H1 (cell line): Measurements from ENCODE around the gene NARS2. TPM values are rescaled to one million over a fixed set of nuclear protein-coding genes. Genes with fewer than 3 reads are reported as not detected.

ENCODE experiments used
- CTCF ChIA-PET: fragments of 300-600 bp; sonication (Branson Sonifier 250); formaldehyde crosslinking; loops from one replicate; lab custom pipeline; 2021; ENCODE audit not compliant: partially characterized antibody; lab: Charles Lee
- POLR2A ChIA-PET: fragments of 300-600 bp; sonication (Branson Sonifier 250); formaldehyde crosslinking; loops from one replicate; lab custom pipeline; 2021; ENCODE audit warnings: inconsistent platforms; ENCODE audit not compliant: partially characterized antibody; lab: Charles Lee
- DNase-seq, 2 experiments: peaks; one replicate each; pipeline versions ENCODE4 v3.0.0 to v3.0.0-alpha.2; 2010 to 2022; ENCODE audit warnings: low spot score in 2 of 2, low read depth in 1 of 2, mixed read lengths in 1 of 2
- FAIRE-seq: peaks from 2 replicates; lab custom pipeline; 2011; peaks lifted over from hg19 to GRCh38; lab: Jason Lieb, UNC
- H2AFZ ChIP-seq: 2 replicates; pipeline ENCODE4 v1.8.1; 2012; ENCODE audit warnings: low read length, inconsistent platforms
- H2AK5ac ChIP-seq: 2 replicates; pipeline ENCODE4 v1.6.1; 2013; ENCODE audit warnings: low read depth, low read length
- H2BK120ac ChIP-seq: replicated peaks from 2 replicates; pipeline ENCODE3; 2013; ENCODE audit warnings: low read depth, low read length, inconsistent platforms
- H2BK12ac ChIP-seq: 2 replicates; pipeline ENCODE4 v1.6.1; 2013; ENCODE audit warnings: low read depth, low read length
- H2BK15ac ChIP-seq: 2 replicates; pipeline ENCODE4 v1.6.1; 2013; ENCODE audit warnings: low read length
- H2BK20ac ChIP-seq: 2 replicates; pipeline ENCODE4 v1.6.1; 2013; ENCODE audit warnings: low read length
- H2BK5ac ChIP-seq: 2 replicates; pipeline ENCODE4 v1.6.1; 2013; ENCODE audit warnings: low read depth, low read length
- H3K14ac ChIP-seq: 2 replicates; pipeline ENCODE4 v1.6.1; 2013; ENCODE audit warnings: inconsistent platforms; ENCODE audit not compliant: insufficient read length
- H3K18ac ChIP-seq: 2 replicates; pipeline ENCODE4 v1.6.1; 2013; ENCODE audit warnings: low read length; ENCODE audit errors: extremely low read depth
- H3K23ac ChIP-seq: 2 replicates; pipeline ENCODE4 v1.6.1; 2013; ENCODE audit warnings: inconsistent platforms; ENCODE audit not compliant: insufficient read length
- H3K23me2 ChIP-seq: 2 replicates; pipeline ENCODE4 v1.6.1; 2013; ENCODE audit warnings: low read depth, low read length
- H3K27ac ChIP-seq: 2 replicates; pipeline ENCODE4 v1.6.1; 2011; ENCODE audit warnings: low read depth, low read length, inconsistent platforms
- H3K27me3 ChIP-seq, 4 experiments: replicated peaks in 1 of 4; 1 replicate in 1 of 4; 2 replicates in 3 of 4; pipeline versions ENCODE4 v1.6.1 to v1.8.1; 2011 to 2013; ENCODE audit warnings: low read length in 3 of 4, mild to moderate bottlenecking in 3 of 4, inconsistent platforms in 2 of 4, mixed read lengths in 2 of 4, moderate library complexity in 1 of 4; ENCODE audit not compliant: control insufficient read depth in 3 of 4, insufficient read depth in 3 of 4; ENCODE audit errors: extremely low read depth in 1 of 4
- H3K36me3 ChIP-seq, 4 experiments: 2 replicates each; pipeline versions ENCODE4 v1.6.1 to v1.8.1; 2011 to 2013; ENCODE audit warnings: mild to moderate bottlenecking in 4 of 4, low read length in 3 of 4, moderate library complexity in 2 of 4, control low read depth in 1 of 4, inconsistent platforms in 1 of 4; ENCODE audit not compliant: insufficient read depth in 4 of 4, control insufficient read depth in 2 of 4
- H3K4ac ChIP-seq: replicated peaks from 2 replicates; pipeline ENCODE3; 2013; ENCODE audit warnings: low read length, low read depth, mixed read lengths, inconsistent platforms; ENCODE audit not compliant: insufficient read length
- H3K4me1 ChIP-seq, 4 experiments: replicated peaks in 1 of 4; 1 replicate in 1 of 4; 2 replicates in 3 of 4; pipeline versions ENCODE4 v1.6.1 to v1.8.1; 2011 to 2013; ENCODE audit warnings: low read length in 3 of 4, inconsistent platforms in 2 of 4, mixed read lengths in 1 of 4; ENCODE audit not compliant: insufficient read depth in 4 of 4, control insufficient read depth in 3 of 4
- H3K4me2 ChIP-seq, 2 experiments: 2 replicates each; pipeline versions ENCODE4 v1.6.1 to v1.8.1; 2011 to 2013; ENCODE audit warnings: low read depth in 2 of 2, low read length in 2 of 2, control low read depth in 1 of 2, inconsistent platforms in 1 of 2, mild to moderate bottlenecking in 1 of 2; ENCODE audit not compliant: insufficient read depth in 1 of 2
- H3K4me3 ChIP-seq, 4 experiments: fragments of 200-600, 300-600 bp in 1 of 4; sonication (generic), shearing (Covaris generic), sonication (Bioruptor Twin) in 1 of 4; 2 replicates each; pipeline versions ENCODE4 v1.5.1 to v1.8.1; 2011 to 2016; ENCODE audit warnings: low read length in 4 of 4, low read depth in 3 of 4, control low read depth in 2 of 4, inconsistent platforms in 2 of 4, mild to moderate bottlenecking in 2 of 4, mixed read lengths in 1 of 4, moderate library complexity in 1 of 4; ENCODE audit not compliant: insufficient read depth in 2 of 4; ENCODE audit errors: extremely low read depth in 1 of 4
- H3K56ac ChIP-seq: replicated peaks from 2 replicates; pipeline ENCODE3; 2013; ENCODE audit warnings: low read depth, mild to moderate bottlenecking, mixed read lengths, low read length, inconsistent platforms; ENCODE audit not compliant: insufficient read length
- H3K79me1 ChIP-seq: 2 replicates; pipeline ENCODE4 v1.6.1; 2013; ENCODE audit warnings: low read depth, low read length, control low read depth
- H3K79me2 ChIP-seq, 2 experiments: 2 replicates each; pipeline versions ENCODE4 v1.6.1 to v1.8.1; 2012 to 2013; ENCODE audit warnings: low read length in 2 of 2, mild to moderate bottlenecking in 2 of 2, inconsistent platforms in 1 of 2; ENCODE audit not compliant: insufficient read depth in 2 of 2, control insufficient read depth in 1 of 2
- H3K9ac ChIP-seq, 4 experiments: replicated peaks in 1 of 4; 1 replicate in 1 of 4; 2 replicates in 3 of 4; pipeline versions ENCODE4 v1.6.1 to v1.8.1; 2011 to 2013; ENCODE audit warnings: low read depth in 3 of 4, low read length in 3 of 4, control low read depth in 2 of 4, mild to moderate bottlenecking in 2 of 4, moderate library complexity in 2 of 4, inconsistent platforms in 1 of 4; ENCODE audit errors: extremely low read depth in 1 of 4
- H3K9me3 ChIP-seq, 2 experiments: 2 replicates each; pipeline versions ENCODE4 v1.6.1 to v1.8.1; 2012 to 2013; ENCODE audit warnings: mild to moderate bottlenecking in 2 of 2, moderate library complexity in 2 of 2, control low read depth in 1 of 2, inconsistent platforms in 1 of 2, low read depth in 1 of 2, low read length in 1 of 2, mixed read lengths in 1 of 2; ENCODE audit not compliant: insufficient read depth in 2 of 2
- H4K20me1 ChIP-seq, 2 experiments: replicated peaks in 1 of 2; 2 replicates each; pipeline versions ENCODE3 to v1.8.1; 2011 to 2013; ENCODE audit warnings: inconsistent platforms in 2 of 2, low read length in 2 of 2, mild to moderate bottlenecking in 1 of 2; ENCODE audit not compliant: insufficient read depth in 2 of 2, control insufficient read depth in 1 of 2
- H4K5ac ChIP-seq: 2 replicates; pipeline ENCODE4 v1.6.1; 2013; ENCODE audit warnings: low read length, low read depth, mixed read lengths, inconsistent platforms; ENCODE audit not compliant: insufficient read length
- H4K8ac ChIP-seq: 2 replicates; pipeline ENCODE4 v1.8.0; 2013; ENCODE audit warnings: mild to moderate bottlenecking, moderate library complexity, low read length, inconsistent platforms; ENCODE audit not compliant: insufficient read depth; ENCODE audit errors: extremely low read depth
- H4K91ac ChIP-seq: replicated peaks from 2 replicates; pipeline ENCODE3; 2013; ENCODE audit warnings: low read length, mixed read lengths, inconsistent platforms; ENCODE audit not compliant: insufficient read length
- BCL11A ChIP-seq, 2 experiments: IDR thresholded peaks; one replicate each; pipeline ENCODE4 v1.6.1; 2011; ENCODE audit warnings: low read depth in 2 of 2, low read length in 2 of 2, mild to moderate bottlenecking in 2 of 2
- BRCA1 ChIP-seq: IDR thresholded peaks from 2 replicates; pipeline ENCODE4 v1.6.1; 2012; ENCODE audit warnings: low read depth, low read length, improper control_type of control experiment
- CHD2 ChIP-seq: IDR thresholded peaks from 2 replicates; pipeline ENCODE4 v1.6.1; 2012; ENCODE audit warnings: low read length, improper control_type of control experiment
- EGR1 ChIP-seq: IDR thresholded peaks from 2 replicates; pipeline ENCODE4 v1.6.1; 2011; ENCODE audit warnings: low read depth, low read length, borderline replicate concordance
- GABPA ChIP-seq: IDR thresholded peaks from 2 replicates; pipeline ENCODE4 v1.6.1; 2011; ENCODE audit warnings: mild to moderate bottlenecking, low read length, moderate library complexity, borderline replicate concordance; ENCODE audit not compliant: insufficient read depth
- GTF2F1 ChIP-seq: IDR thresholded peaks from 2 replicates; pipeline ENCODE4 v1.6.1; 2012; ENCODE audit warnings: low read depth, low read length, improper control_type of control experiment, borderline replicate concordance
- KDM5A ChIP-seq: fragments of 200-600 bp; IDR thresholded peaks from 2 replicates; pipeline ENCODE4 v1.7.1; 2012; ENCODE audit warnings: mild to moderate bottlenecking, low read length, inconsistent platforms, mixed read lengths
- RNF2 ChIP-seq: fragments of 200-900, 300-1000 bp; sonication (generic); IDR thresholded peaks from 2 replicates; pipeline ENCODE4 v1.7.1; 2016; ENCODE audit warnings: borderline replicate concordance, low read depth, mild to moderate bottlenecking, antibody characterized with exemption, low read length; ENCODE audit not compliant: poor library complexity, severe bottlenecking; ENCODE audit errors: missing control alignments
- SIRT6 ChIP-seq: IDR thresholded peaks from one replicate; pipeline ENCODE4 v1.7.1; 2012; ENCODE audit warnings: low read length, inconsistent platforms
- TAF1 ChIP-seq: IDR thresholded peaks from 2 replicates; pipeline ENCODE4 v1.6.1; 2011; ENCODE audit warnings: mild to moderate bottlenecking, low read depth, low read length
- polyA plus RNA-seq, 7 experiments: library from polyadenylated mRNA; depleted of rRNA in 3 of 7; stranded (reverse) in 5 of 7; unstranded in 2 of 7; fragments of >200 nt in 5 of 7; fragments of 200-250 nt in 2 of 7; gene quantifications; 1 replicate in 5 of 7; 2 replicates in 1 of 7; 4 replicates in 1 of 7; pipeline versions ENCODE4 v1.2.1 to v1.2.3, GENCODE V29; 2011 to 2013; ENCODE audit warnings: missing spikeins in 2 of 7, mixed read lengths in 2 of 7
- total RNA-seq: library from RNA; stranded (reverse); fragmentation: NEBNext Ultra II Directional; extraction: Animal tissue kit (Norgen Biotek cat#: 25700); gene quantifications from 2 replicates; pipeline ENCODE4 v1.2.1, GENCODE V29; 2021
- TF ChIP-seq, protein P1 (sequence below): IDR thresholded peaks from 2 replicates; pipeline ENCODE4 v1.6.1; 2011; ENCODE audit warnings: low read depth, mild to moderate bottlenecking, low read length; ENCODE audit not compliant: insufficient read depth
- TF ChIP-seq, protein P2 (sequence below), 3 experiments: IDR thresholded peaks; 1 replicate in 2 of 3; 2 replicates in 1 of 3; pipeline versions ENCODE4 v1.5.1 to v1.6.1; 2011; ENCODE audit warnings: low read length in 3 of 3, mild to moderate bottlenecking in 3 of 3, inconsistent platforms in 2 of 3, low read depth in 1 of 3, moderate library complexity in 1 of 3; ENCODE audit not compliant: insufficient read depth in 1 of 3; ENCODE audit errors: control extremely low read depth in 1 of 3

The NARS2 gene
- total and polyA plus RNA-seq, 2 of the 8 experiments (the other 6 are each of a cell fraction or from before 2014, with no cell fraction given) = 26.2 to 51.6 TPM

DNA sequence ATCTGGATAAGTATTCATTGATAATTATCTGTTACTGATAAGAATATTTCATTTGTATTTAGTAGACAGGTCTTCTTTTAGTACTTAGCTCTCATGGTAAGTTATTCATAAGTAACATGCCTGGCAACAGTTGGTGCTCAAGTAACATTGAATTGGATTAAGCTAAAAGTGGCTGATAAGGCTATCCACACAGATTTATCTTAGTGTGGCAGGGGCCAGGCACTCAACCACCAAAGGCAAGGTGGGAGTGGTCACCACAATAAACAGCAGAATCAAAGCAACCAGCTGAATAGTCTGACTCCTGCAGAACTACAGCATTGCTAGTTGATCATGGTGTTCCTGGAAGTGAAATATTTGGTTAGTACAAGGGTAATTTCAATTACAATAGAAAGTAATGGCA, 33.0 kb upstream of the NARS2 start:
- H2BK5ac ChIP-seq = no peak overlapping the region
- H3K4me2 ChIP-seq = no peak overlapping the region
- H4K91ac ChIP-seq = no peak overlapping the region
- CTCF ChIA-PET = interaction anchor here (1.2 kb wide), 1 partner anchor 38 kb away, joined by 3 read pairs; no protein-coding TSS in a partner anchor
- H2AFZ ChIP-seq = no peak overlapping the region
- H3K27ac ChIP-seq = no peak overlapping the region
- H3K23ac ChIP-seq = no peak overlapping the region
- no peak overlapping the region for H3K4ac ChIP-seq
- H3K23me2 ChIP-seq = no peaks in the 10 kb centered on the region
- no peak overlapping the region for H3K14ac ChIP-seq
- DNase-seq (no peak), FAIRE-seq (no peak)
- H3K79me2 ChIP-seq = no peaks in the 10 kb centered on the region
- H3K56ac ChIP-seq = no peak overlapping the region
- no peak overlapping the region for H3K18ac ChIP-seq
- H3K4me1 ChIP-seq = no peaks in the 10 kb centered on the region
- no peak overlapping the region for H2AK5ac ChIP-seq
- H2BK12ac ChIP-seq = no peak overlapping the region
- no peaks in the 10 kb centered on the region for H4K20me1 ChIP-seq
- no peak overlapping the region for H4K5ac ChIP-seq
- H2BK15ac ChIP-seq = no peak overlapping the region
- H4K8ac ChIP-seq = no peak overlapping the region
- H3K27me3 ChIP-seq = no peaks in the 10 kb centered on the region
- H3K4me3 ChIP-seq = no peak overlapping the region
- no peaks in the 10 kb centered on the region for H3K79me1 ChIP-seq
- no peak overlapping the region for H2BK20ac ChIP-seq
- H3K9me3 ChIP-seq = no peaks in the 10 kb centered on the region; a peak in 1 of 4 replicates
- H3K36me3 ChIP-seq = no peaks in the 10 kb centered on the region
- POLR2A ChIA-PET = no interaction called here
- H2BK120ac ChIP-seq = no peak overlapping the region
- H3K9ac ChIP-seq = no peak overlapping the region
- TF ChIP-seq SIRT6 = no peak
- TF ChIP-seq BCL11A (IDR thresholded peaks at IDR 0.05; ENCODE audit: low read depth in 2 of 2, low read length in 2 of 2) = no peak
- no peak for TF ChIP-seq KDM5A
- TF ChIP-seq, protein P1, sequence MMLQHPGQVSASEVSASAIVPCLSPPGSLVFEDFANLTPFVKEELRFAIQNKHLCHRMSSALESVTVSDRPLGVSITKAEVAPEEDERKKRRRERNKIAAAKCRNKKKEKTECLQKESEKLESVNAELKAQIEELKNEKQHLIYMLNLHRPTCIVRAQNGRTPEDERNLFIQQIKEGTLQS = no peak
- TF ChIP-seq BRCA1 = no peak
- TF ChIP-seq EGR1 = no peak
- TF ChIP-seq, protein P2, sequence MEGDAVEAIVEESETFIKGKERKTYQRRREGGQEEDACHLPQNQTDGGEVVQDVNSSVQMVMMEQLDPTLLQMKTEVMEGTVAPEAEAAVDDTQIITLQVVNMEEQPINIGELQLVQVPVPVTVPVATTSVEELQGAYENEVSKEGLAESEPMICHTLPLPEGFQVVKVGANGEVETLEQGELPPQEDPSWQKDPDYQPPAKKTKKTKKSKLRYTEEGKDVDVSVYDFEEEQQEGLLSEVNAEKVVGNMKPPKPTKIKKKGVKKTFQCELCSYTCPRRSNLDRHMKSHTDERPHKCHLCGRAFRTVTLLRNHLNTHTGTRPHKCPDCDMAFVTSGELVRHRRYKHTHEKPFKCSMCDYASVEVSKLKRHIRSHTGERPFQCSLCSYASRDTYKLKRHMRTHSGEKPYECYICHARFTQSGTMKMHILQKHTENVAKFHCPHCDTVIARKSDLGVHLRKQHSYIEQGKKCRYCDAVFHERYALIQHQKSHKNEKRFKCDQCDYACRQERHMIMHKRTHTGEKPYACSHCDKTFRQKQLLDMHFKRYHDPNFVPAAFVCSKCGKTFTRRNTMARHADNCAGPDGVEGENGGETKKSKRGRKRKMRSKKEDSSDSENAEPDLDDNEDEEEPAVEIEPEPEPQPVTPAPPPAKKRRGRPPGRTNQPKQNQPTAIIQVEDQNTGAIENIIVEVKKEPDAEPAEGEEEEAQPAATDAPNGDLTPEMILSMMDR (IDR thresholded peaks at IDR 0.05; ENCODE audit: control extremely low read depth in 1 of 3, insufficient read depth in 1 of 3, low read depth in 1 of 3, low read length in 3 of 3) = no peak
- TF ChIP-seq TAF1 = no peak
- TF ChIP-seq GTF2F1 = no peak
- no peak for TF ChIP-seq CHD2
- no peak for TF ChIP-seq GABPA
- TF ChIP-seq RNF2 = no peak
